MG63 (cell line): Measurements from ENCODE around the gene SRSF2. TPM values are rescaled to one million over a fixed set of nuclear protein-coding genes. Genes with fewer than 3 reads are reported as not detected.
"Not testable (repeated sequence)": the region's sequence is repeated elsewhere in the genome, so short reads cannot be mapped to it uniquely, and the experiment has no call there.

Experiments used
- DNase-seq: peaks from one replicate; pipeline ENCODE4 v3.0.0-alpha.2; 2020
- H3K27me3 ChIP-seq: fragments of 250-450 bp; sonication (Bioruptor Pico); 2 replicates; pipeline ENCODE4 v1.5.1; 2020; ENCODE audit warnings: mild to moderate bottlenecking, moderate library complexity
- H3K36me3 ChIP-seq: fragments of 250-450 bp; sonication (Bioruptor Pico); 2 replicates; pipeline ENCODE4 v1.5.1; 2020; ENCODE audit warnings: mild to moderate bottlenecking, moderate library complexity
- H3K4me3 ChIP-seq: fragments of 250-450 bp; sonication (Bioruptor Pico); 2 replicates; pipeline ENCODE4 v1.5.1; 2020; ENCODE audit warnings: mild to moderate bottlenecking, moderate library complexity
- H3K9me3 ChIP-seq: fragments of 250-450 bp; sonication (Bioruptor Pico); 2 replicates; pipeline ENCODE4 v1.5.1; 2020; ENCODE audit warnings: mild to moderate bottlenecking, moderate library complexity
- total RNA-seq: library from RNA; depleted of rRNA; stranded (reverse); fragments of >200 nt; shearing (Covaris generic); gene quantifications from 2 replicates; pipeline ENCODE4 v1.2.3, GENCODE V29; 2014; ENCODE audit warnings: low replicate concordance

SRSF2 gene
- total RNA-seq, 1 experiment from 2014 or later, result 292 TPM

DNA sequence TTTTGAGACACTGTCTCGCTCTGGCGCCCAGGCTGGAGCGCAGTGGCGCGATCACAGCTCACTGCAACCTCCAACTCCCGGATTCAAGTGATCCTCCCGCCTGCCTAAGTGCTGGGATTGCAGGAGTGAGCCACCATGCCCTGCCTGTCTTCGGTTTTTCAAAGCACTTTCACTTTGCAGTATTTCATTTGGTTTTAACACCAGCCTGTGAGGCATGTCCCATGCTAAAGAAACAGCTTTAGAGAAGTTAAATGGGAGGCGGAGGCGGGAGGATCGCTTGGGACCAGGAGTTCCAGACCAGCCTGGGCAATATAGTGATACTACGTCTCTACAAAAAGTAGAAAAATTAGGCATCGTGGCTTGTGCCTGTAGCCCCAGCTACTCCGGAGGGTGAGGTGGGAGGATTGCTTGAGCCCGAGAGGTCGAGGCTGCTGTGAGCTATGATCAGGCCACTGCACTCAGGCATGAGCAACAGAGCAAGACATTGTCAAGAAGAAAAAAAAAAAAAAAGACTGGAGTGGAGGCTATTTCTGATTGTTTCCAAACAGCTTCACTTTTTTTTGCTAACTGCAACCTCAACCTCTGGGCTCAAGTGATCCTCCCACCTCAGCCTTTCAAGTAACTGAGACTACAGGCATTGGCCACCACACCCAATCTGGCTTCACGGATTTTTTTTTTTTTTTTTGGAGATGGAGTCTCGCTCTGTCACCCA, 9.2 kb downstream of the SRSF2 start:
- no peak for DNase-seq
- Histone ChIP-seq H3K36me3 (peaks cover 61% of the 10 kb centered on the region), H3K27me3 (no peaks in the 10 kb centered on the region), H3K9me3 (no peaks in the 10 kb centered on the region), H3K4me3 (peak overlapping the region; percentile 99)

DNA sequence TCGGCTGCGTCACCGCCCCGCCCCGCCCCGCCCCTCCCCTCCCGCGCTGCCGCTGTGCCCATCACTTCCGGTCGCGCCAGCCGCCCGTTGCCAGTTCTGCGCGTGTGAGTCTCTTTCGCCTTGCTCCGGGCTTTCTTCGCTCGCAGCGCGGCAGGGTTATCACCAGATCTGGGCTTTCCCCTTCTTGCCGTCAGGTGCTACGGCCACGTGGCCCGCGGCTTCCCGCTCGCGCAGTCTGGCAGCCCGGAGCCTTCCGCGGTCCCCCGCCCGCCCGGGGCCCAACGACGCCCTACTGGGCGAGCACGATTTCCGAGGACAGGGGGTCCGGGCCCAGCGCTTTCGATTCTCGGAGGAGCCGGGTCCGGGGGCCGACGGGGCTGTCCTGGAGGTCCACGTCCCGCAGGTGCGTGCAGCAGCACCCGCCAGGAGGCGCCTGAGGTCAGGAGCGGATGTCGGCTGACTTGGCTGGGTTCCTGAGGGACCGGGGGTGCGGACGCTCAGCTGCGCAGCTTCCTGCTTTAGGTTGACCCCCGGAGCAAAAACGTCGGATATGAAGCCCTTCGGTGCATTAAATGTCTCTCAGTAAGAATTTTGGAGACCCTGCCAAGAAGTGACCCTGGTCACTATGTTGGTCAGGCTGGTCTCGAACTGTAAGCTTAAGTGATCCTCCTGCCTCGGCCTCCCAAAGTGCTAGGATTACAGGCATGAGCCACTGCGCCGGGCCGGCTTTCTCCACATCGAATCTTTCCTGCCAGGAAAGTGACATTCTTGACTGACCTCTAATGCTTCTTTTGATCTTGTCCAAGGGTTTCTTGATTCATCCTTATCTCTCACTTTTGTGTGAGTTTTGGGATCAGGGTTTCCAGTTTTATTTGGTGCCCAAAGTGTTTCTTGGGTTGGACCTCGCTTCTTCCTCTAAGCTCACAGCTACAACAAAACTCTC, 10.1 kb downstream of the SRSF2 start, which contains the start of gene METTL23:
Gene METTL23, plus strand, starts transcription at position 64 of the 943 bp plus-strand sequence. CDS start 2,872 bp downstream, outside the sequence.
- Histone ChIP-seq H3K9me3 (no peaks in the 10 kb centered on the region), H3K36me3 (peaks cover 58% of the 10 kb centered on the region), H3K4me3 (peak within 1 kb of the TSS; percentile 99), H3K27me3 (no peaks in the 10 kb centered on the region)
- peak; percentile 89 for DNase-seq

DNA sequence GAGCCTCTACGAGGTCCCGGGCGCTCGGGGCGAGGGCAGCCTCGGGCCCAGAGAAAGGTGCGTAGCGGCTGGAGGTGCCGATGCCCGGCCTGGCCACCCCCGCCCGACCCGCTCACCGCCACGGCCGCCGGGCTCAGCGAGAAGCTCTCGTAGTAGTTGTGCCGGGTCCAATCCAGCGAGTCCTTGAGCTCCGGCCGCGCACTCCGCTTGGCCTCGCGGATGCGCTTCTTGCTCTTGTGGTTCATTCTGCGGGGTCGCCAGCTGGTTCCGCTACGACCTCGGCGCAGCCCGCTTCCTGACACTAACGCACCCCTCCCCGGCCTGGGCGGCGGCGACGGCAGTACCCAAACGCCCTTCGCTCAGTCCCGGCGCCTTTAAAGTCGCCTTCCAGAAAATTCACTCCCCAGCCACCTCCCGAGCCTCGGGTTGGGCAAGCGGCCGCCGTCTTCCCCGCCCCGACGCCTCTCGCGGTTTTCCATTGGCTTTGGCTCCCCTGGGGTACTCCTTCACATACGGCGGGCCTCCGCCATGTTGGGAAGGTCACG, 10.8 kb downstream of the SRSF2 start, which contains the start of gene JMJD6:
Gene JMJD6, minus strand, starts transcription at position 376 of the 545 bp plus-strand sequence. Its CDS starts 131 bp downstream, at position 245.
- DNase-seq, result peak; percentile 98
- Histone ChIP-seq H3K36me3 (peaks cover 58% of the 10 kb centered on the region), H3K9me3 (no peaks in the 10 kb centered on the region), H3K4me3 (peak within 1 kb of the TSS; percentile 99), H3K27me3 (no peaks in the 10 kb centered on the region)

DNA sequence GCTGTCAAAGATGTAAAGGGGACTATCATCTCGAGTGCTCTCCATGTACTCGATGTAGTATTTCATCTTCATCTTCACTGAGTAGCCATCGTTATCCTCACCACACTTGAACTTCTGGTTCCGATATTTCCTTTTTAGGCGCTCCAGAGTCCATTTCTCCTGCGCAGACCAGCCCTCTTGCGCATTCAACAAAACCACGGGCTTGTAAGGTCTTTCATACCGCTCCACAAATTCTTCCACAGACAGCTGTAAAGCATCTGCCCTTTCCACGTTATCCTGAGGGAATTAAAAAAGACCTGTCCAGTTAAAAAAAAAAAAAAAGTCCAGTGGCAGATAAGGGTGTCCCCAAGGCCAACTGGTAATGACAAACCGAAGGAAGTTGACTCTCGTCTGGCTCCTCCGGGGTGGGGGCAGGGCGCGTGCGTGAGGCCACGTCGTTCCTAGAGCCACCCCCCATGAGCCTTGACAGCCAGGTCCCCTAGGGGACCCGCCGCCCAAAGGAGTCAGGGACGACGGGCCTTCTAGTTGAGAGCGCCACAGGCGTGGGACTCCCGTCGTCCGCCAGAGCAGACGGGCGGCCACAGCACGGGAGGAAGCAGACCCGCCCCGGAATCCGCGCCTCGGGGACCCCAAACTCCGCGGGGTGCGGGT, 11.4 kb downstream of the SRSF2 start:
- H3K36me3 ChIP-seq, result peaks cover 61% of the 10 kb centered on the region
- H3K4me3 ChIP-seq, result peak overlapping the region; percentile 99
- H3K9me3 ChIP-seq, result no peaks in the 10 kb centered on the region
- peak; percentile 54 for DNase-seq
- no peaks in the 10 kb centered on the region for H3K27me3 ChIP-seq

DNA sequence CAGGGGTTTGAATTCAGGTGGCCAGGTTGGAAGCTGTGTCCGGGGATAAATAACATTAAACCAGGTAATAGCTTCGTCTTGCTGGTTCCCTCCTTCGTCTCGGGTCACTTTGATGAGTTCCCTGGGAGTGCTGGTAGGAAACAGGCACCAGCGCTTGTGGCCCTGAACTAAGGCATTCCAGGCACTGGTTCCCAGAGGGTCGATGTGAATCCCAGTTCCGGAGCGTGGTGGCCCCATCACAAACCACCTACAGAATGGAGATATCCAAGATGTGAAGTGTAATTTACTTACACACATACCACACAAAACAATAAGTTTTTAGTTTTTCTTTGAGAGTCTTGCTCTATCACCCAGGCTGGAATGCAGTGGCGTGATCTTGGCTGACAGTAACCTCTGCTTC, 13.3 kb downstream of the SRSF2 start:
- DNase-seq, result no peak
- no peak overlapping the region for H3K4me3 ChIP-seq
- H3K36me3 ChIP-seq, result peaks cover 67% of the 10 kb centered on the region

DNA sequence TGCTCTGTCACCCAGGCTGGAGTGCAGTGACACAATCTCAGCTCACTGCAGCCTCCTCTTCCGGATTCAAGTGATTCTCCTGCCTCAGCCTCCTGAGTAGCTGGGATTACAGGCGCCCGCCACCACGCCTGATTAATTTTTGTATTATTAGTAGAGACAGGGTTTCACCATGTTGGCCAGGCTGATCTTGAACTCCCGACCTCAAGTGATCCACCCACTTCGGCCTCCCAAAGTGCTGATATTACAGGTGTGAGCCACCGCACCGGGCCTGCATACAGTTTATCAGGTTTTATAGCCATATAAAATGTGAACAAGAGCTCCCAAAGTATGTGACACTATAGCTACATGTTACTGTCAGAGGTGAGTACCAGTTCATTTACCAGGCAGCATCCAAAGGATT, 14.2 kb downstream of the SRSF2 start:
- H3K4me3 ChIP-seq, H3K9me3 ChIP-seq, DNase-seq, H3K27me3 ChIP-seq: not testable (repeated sequence)
- H3K36me3 ChIP-seq, result peaks cover 73% of the 10 kb centered on the region

More for the DNA sequence above, 13.3 kb downstream of the SRSF2 start:
- Histone ChIP-seq H3K9me3 (no peaks in the 10 kb centered on the region), H3K27me3 (no peaks in the 10 kb centered on the region)

DNA sequence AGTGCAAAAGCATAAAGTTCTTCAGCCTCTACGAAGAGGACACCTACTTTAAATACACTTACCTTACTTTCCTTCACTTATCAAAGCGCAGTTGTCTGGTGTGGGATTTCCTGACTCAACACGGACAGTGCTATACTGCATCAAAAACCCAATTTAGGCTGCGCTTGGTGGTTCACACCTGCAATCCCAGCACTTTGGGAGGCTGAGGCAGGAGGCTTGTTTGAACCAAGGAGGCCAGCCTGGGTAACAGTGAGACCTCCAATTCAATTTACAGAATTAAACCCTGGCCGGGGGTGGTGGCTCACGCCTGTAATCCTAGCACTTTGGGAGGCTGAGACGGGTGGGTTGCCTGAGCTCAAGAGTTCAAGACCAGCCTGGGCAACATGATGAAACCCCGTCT, 14.9 kb downstream of the SRSF2 start:
- H3K4me3 ChIP-seq, result no peak overlapping the region
- DNase-seq, result no peak
- H3K9me3 ChIP-seq, result no peaks in the 10 kb centered on the region
- no peaks in the 10 kb centered on the region for H3K27me3 ChIP-seq
- peaks cover 80% of the 10 kb centered on the region for H3K36me3 ChIP-seq

DNA sequence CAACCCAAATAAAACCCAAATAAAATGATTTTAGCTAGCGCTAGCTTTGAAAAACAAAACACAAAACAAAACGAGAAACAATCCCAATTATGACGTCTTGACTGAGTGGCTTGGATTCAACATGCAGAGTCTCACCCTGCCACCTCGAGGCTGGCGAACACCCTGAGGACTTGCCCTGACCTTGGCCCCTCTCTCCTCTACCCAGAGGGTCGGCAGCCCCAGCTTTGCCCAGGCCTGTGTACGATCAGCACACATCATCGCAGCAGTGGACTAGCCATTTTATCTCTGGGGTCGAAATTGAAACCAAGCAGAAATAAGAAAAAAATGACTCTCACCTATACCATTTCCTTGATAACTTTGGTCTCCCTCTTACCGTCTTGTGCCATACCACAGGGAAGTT, 15.7 kb downstream of the SRSF2 start:
- Histone ChIP-seq H3K36me3 (peaks cover 88% of the 10 kb centered on the region), H3K4me3 (no peak overlapping the region), H3K9me3 (no peaks in the 10 kb centered on the region), H3K27me3 (no peaks in the 10 kb centered on the region)
- no peak for DNase-seq

DNA sequence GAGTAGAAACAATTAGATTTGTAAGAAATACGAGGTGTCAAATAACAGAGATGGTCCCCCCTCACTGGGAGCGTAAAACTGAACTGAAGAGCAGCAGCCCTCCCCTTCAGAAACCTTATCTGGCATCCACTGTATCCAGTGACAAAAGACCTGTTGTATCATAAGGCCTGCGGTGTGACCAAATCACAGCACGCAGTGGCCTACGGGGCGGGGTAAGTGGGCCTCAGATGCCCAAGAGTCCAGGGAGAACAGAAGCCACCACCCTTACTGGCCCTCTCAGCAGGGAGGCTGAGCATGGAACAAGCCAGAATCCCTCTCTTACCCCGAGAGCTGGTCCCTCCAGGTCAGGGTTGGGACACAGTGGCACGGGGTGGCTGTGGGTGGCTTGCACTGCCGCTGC, 16.2 kb downstream of the SRSF2 start:
- H3K9me3 ChIP-seq, result no peaks in the 10 kb centered on the region
- H3K27me3 ChIP-seq, result no peaks in the 10 kb centered on the region
- no peak overlapping the region for H3K4me3 ChIP-seq
- DNase-seq, result no peak
- H3K36me3 ChIP-seq, result peaks cover 93% of the 10 kb centered on the region

DNA sequence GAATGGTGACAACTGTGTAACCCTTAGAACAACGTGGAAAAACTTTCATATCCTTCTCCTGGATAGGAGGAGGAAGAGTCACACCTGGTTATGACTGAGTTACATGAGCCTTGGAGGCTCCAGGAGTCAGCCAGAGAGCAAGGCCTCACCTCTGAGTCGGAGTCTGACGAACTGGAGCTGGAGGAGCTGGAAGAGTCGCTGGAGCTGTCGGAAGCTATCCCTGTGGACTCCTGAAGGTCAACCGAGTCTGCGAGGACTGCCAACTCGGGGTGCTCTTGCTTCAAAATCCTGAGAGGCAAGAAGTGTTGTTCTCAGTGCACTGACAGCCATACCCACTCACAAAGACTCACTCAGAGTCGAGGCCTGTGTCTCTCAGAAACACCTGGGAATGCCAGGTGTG, 16.9 kb downstream of the SRSF2 start:
- H3K36me3 ChIP-seq, result peaks cover 97% of the 10 kb centered on the region
- H3K4me3 ChIP-seq, result no peak overlapping the region
- H3K9me3 ChIP-seq, result no peaks in the 10 kb centered on the region
- no peaks in the 10 kb centered on the region for H3K27me3 ChIP-seq
- DNase-seq, result no peak

DNA sequence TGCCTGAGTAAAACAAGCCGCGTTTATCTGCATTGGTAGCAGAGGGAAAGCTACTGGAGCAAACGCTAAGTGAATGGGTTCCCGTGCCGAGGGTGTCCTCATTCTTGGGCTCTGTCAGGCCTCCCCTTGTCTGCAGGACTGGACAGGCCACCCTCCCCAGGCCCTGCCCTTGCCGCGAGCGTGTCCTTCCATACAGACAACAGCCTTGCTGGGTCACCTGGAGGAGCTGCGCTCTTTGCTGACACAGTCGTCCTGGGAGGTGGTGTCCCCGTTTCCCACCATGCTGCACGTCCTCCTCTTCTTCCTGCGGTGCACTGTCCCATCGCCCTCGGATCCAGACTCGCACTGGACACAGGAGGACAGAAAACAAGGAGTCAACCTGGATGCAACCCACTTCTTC, 18.6 kb downstream of the SRSF2 start:
- DNase-seq, result no peak
- H3K9me3 ChIP-seq, result peaks cover 2% of the 10 kb centered on the region; the same call in 1 of the 2 replicates
- peaks cover 97% of the 10 kb centered on the region for H3K36me3 ChIP-seq
- H3K4me3 ChIP-seq, result no peak overlapping the region
- H3K27me3 ChIP-seq, result no peaks in the 10 kb centered on the region

DNA sequence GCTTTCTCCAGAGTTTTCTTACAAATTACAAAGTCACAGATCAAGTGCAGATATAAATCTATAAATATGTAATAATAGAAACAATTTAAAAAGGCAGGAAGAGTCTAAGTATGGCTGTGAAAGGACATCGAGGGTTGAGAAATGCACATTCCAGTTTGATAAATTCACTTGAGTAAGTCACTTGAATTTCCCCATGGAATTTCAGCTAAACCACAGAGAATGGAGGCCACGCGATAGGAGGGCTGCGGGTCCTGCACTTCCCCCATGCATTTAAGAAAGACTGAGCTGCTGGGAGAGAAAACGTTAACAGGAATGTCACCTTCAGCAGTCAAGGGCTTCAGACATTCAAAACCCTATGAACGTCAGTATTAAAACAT, 20.3 kb downstream of the SRSF2 start:
- H3K36me3 ChIP-seq, result peaks cover 91% of the 10 kb centered on the region
- no peak overlapping the region for H3K4me3 ChIP-seq

DNA sequence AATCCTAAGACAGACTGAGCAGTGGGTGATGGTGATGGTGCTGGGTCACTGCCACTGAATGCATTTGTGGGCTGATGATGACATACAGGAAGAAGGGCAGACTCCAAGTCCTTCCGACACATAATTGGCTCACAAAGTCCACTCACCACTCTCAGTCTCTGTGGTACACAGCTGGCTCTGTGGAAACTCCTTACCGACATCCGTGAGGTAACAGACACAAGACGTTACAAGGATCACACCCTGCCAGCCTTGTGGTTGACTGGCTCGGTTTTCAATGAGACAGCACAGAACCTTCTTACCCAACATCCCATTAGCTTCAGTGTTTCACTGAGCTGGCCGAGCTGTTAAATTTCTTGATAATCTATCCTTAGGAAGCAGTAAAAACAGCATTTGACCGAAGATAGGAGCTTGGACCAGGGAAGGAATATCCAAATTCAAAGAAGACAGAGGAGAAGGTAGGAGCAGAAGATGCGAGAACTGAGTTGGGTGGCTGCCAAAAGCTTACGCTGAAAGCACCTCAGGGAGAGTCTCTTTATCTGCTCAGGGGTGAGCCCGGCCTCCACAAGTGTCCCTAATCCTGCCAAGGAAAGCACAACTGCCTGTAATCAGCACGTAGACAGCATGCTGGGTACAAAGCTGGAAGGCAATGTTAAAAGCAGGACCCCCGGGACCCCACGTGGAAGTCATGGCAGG, 20.8 kb downstream of the SRSF2 start:
- no peak overlapping the region for H3K4me3 ChIP-seq
- H3K9me3 ChIP-seq, result peaks cover 2% of the 10 kb centered on the region; the same call in 1 of the 2 replicates
- DNase-seq, result peak; percentile 19
- no peaks in the 10 kb centered on the region for H3K27me3 ChIP-seq
- peaks cover 86% of the 10 kb centered on the region for H3K36me3 ChIP-seq

More for the DNA sequence above, 20.3 kb downstream of the SRSF2 start:
- H3K27me3 ChIP-seq, result no peaks in the 10 kb centered on the region
- H3K9me3 ChIP-seq, result peaks cover 2% of the 10 kb centered on the region; the same call in 1 of the 2 replicates
- no peak for DNase-seq

DNA sequence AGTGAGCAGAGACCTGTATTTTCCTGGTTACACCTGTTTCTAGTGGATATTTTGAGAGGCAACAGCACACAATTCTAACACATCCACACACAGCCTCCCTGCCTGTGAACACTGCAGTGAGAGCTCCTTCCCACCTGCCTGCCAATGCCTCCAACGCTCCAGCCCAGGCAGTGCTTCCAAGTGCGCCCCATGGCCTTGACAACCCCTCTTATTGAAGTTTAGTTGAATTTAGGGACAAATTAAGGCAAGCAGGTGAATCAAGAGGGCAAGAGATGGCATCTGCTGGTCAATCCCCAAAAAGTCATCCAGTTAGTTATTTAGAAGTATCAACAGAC, 21.7 kb downstream of the SRSF2 start:
- Histone ChIP-seq H3K36me3 (peaks cover 78% of the 10 kb centered on the region), H3K27me3 (no peaks in the 10 kb centered on the region), H3K9me3 (peaks cover 2% of the 10 kb centered on the region; the same call in 1 of the 2 replicates), H3K4me3 (no peak overlapping the region)
- no peak for DNase-seq

DNA sequence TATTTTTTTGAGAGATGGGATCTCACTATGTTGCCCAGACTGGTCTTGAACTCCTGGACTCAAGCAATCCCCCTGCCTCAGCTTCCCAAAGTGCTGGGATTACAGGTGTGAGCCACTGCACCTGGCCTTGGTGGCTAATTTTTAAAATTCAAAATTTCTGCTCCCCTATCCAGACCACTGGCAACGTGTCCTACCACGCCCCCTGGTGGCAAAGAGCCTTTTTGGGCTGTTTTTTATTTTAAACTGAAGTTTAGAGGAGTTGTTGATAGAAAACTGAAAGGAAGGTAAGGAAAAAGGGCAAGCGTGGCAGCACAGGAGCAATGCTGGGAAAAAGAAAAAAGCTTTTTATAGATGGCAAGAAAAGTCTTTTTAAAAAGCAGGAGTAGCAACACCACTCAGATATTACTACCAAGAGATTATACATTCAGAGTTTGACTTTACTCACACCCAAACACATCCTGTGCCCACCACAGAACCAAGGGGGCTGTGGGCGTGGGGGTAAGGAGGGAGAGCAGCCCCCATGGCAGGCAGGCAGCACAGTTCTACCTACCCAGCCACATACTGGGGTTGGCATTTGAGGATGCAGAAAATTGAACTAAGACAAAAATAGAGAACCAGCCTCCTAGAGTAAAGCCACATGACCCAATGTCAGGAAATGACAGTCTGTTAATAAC, 22.2 kb downstream of the SRSF2 start:
- peak; percentile 41 for DNase-seq
- Histone ChIP-seq H3K36me3 (peaks cover 73% of the 10 kb centered on the region), H3K9me3 (peaks cover 2% of the 10 kb centered on the region; the same call in 1 of the 2 replicates), H3K4me3 (no peak overlapping the region), H3K27me3 (no peaks in the 10 kb centered on the region)
